ENCODE measurements around the gene MAPK8. TPM values are rescaled to one million over a fixed set of nuclear protein-coding genes. Genes with fewer than 3 reads are reported as not detected.

Gene MAPK8
- total RNA-seq, 2 experiments from 2014 or later = 29.1 to 40.5 TPM

GRCh38 chr10:48364659-48365405 is 58.4 kb downstream of the MAPK8 start:
- Histone ChIP-seq H3K79me2 (ENCODE audit: insufficient read depth, low read depth, low read length) (no peaks in the 10 kb centered on the region), H3K36me3 (ENCODE audit: insufficient read depth, low read length) (no peaks in the 10 kb centered on the region), H3K4me2 (ENCODE audit: low read length) (no peak overlapping the region), H2AFZ (ENCODE audit: low read length) (no peak overlapping the region), H4K20me1 (ENCODE audit: insufficient read depth, low read length) (peaks cover 18% of the 10 kb centered on the region), H3K27ac (ENCODE audit: low read depth, low read length, poor library complexity, severe bottlenecking) (no peak overlapping the region), H3K9me3 (ENCODE audit: low read length) (no peaks in the 10 kb centered on the region), H3K9me2 (ENCODE audit: insufficient read depth, low read length) (no peaks in the 10 kb centered on the region), H3K4me1 (ENCODE audit: insufficient read depth, low read length, poor library complexity, severe bottlenecking) (no peaks in the 10 kb centered on the region), H3K4me3 (ENCODE audit: low read depth, low read length, poor library complexity, severe bottlenecking) (no peak overlapping the region)
- POLR2A ChIA-PET = no interaction called here
- TF ChIP-seq EZH2phosphoT487 (IDR thresholded peaks at IDR 0.05; ENCODE audit: borderline replicate concordance, low read depth, low read length) (no peak), CTCF (conservative IDR thresholded peaks at IDR 0.05; ENCODE audit: low read length) (no peak)
- intact Hi-C loops (cut with micrococcal nuclease; ENCODE audit: unreplicated experiment) = loop anchor here (10.0 kb wide), 1 partner anchor 140 kb away; no protein-coding TSS in a partner anchor
- BruUV-seq (replicated peaks) = no TSS peak
- DNase-seq (ENCODE audit: low spot score) = no peak
- CTCF ChIA-PET (ENCODE audit: unreplicated experiment) = no interaction called here

GRCh38 chr10:48365668-48366067 is 59.2 kb downstream of the MAPK8 start:
- H4K20me1 ChIP-seq (ENCODE audit: insufficient read depth, low read length) = peaks cover 13% of the 10 kb centered on the region
- H3K36me3 ChIP-seq (ENCODE audit: insufficient read depth, low read length) = no peaks in the 10 kb centered on the region
- intact Hi-C loops (cut with micrococcal nuclease; ENCODE audit: unreplicated experiment) = loop anchor here (10.0 kb wide), 1 partner anchor 139 kb away; no protein-coding TSS in a partner anchor
- TF ChIP-seq CTCF (conservative IDR thresholded peaks at IDR 0.05; ENCODE audit: low read length) (no peak), EZH2phosphoT487 (IDR thresholded peaks at IDR 0.05; ENCODE audit: borderline replicate concordance, low read depth, low read length) (no peak)
- H3K79me2 ChIP-seq (ENCODE audit: insufficient read depth, low read depth, low read length) = no peaks in the 10 kb centered on the region
- no peak overlapping the region for H3K27ac ChIP-seq (ENCODE audit: low read depth, low read length, poor library complexity, severe bottlenecking)
- no peak overlapping the region for H2AFZ ChIP-seq (ENCODE audit: low read length)
- no peaks in the 10 kb centered on the region for H3K9me2 ChIP-seq (ENCODE audit: insufficient read depth, low read length)
- ChIA-PET POLR2A (no interaction called here), CTCF (ENCODE audit: unreplicated experiment) (interaction anchor here (1.4 kb wide), 1 partner anchor 291 kb away, joined by 5 read pairs; no protein-coding TSS in a partner anchor)
- H3K9me3 ChIP-seq (ENCODE audit: low read length) = no peaks in the 10 kb centered on the region
- no TSS peak for BruUV-seq (replicated peaks)
- no peaks in the 10 kb centered on the region for H3K4me1 ChIP-seq (ENCODE audit: insufficient read depth, low read length, poor library complexity, severe bottlenecking)
- no peak for DNase-seq (ENCODE audit: low spot score)
- H3K4me3 ChIP-seq (ENCODE audit: low read depth, low read length, poor library complexity, severe bottlenecking) = no peak overlapping the region
- H3K4me2 ChIP-seq (ENCODE audit: low read length) = no peak overlapping the region

GRCh38 chr10:48366261-48366660 is 59.8 kb downstream of the MAPK8 start:
- POLR2A ChIA-PET = no interaction called here
- H3K79me2 ChIP-seq (ENCODE audit: insufficient read depth, low read depth, low read length) = no peaks in the 10 kb centered on the region
- intact Hi-C loops (cut with micrococcal nuclease; ENCODE audit: unreplicated experiment) = loop anchor here (10.0 kb wide), 1 partner anchor 139 kb away; no protein-coding TSS in a partner anchor

More at GRCh38 chr10:48366261-48366660, 59.8 kb downstream of the MAPK8 start:
- no peak for DNase-seq (ENCODE audit: low spot score)
- Histone ChIP-seq H4K20me1 (ENCODE audit: insufficient read depth, low read length) (peaks cover 13% of the 10 kb centered on the region), H3K4me2 (ENCODE audit: low read length) (no peak overlapping the region), H3K9me3 (ENCODE audit: low read length) (no peaks in the 10 kb centered on the region), H3K36me3 (ENCODE audit: insufficient read depth, low read length) (no peaks in the 10 kb centered on the region), H3K27ac (ENCODE audit: low read depth, low read length, poor library complexity, severe bottlenecking) (no peak overlapping the region), H3K9me2 (ENCODE audit: insufficient read depth, low read length) (no peaks in the 10 kb centered on the region), H2AFZ (ENCODE audit: low read length) (no peak overlapping the region), H3K4me3 (ENCODE audit: low read depth, low read length, poor library complexity, severe bottlenecking) (no peak overlapping the region), H3K4me1 (ENCODE audit: insufficient read depth, low read length, poor library complexity, severe bottlenecking) (no peaks in the 10 kb centered on the region)
- CTCF ChIA-PET (ENCODE audit: unreplicated experiment) = interaction anchor here (1.4 kb wide), 1 partner anchor 290 kb away, joined by 5 read pairs; no protein-coding TSS in a partner anchor
- no TSS peak for BruUV-seq (replicated peaks)
- TF ChIP-seq CTCF (conservative IDR thresholded peaks at IDR 0.05; ENCODE audit: low read length) = no peak
- TF ChIP-seq EZH2phosphoT487 (IDR thresholded peaks at IDR 0.05; ENCODE audit: borderline replicate concordance, low read depth, low read length) = no peak

Measured in OCI-LY7 (cell line).